GM18498 (cell line): ENCODE data around the gene NTMT1.

Source experiments
- ATAC-seq: cut with Tn5 transposase; IDR thresholded peaks from one replicate; pipeline ENCODE4 v1.9.1; 2021; ENCODE audit warnings: mild to moderate bottlenecking, moderate library complexity; ENCODE audit not compliant: unreplicated experiment

NTMT1 gene

DNA sequence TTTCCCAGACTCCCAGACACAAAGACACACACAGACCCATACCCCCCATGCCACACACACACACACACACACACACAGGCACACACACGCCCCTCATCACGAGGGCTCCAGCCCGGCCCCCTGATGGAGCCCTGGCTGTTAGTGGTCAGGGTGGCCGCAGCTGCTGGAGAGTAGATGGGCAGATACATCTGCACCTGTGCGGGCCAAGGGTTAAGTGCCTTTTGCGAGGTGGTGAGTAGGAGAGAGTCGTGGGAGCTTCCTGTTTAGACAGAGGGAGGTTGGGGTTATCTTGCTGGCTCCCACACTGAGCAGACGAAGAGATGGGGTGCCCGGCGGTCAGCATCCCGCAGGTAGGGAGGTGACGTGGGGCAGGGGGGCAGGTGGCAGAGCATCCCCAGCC lies 47.6 kb downstream of the NTMT1 start:
- no peak for ATAC-seq

DNA sequence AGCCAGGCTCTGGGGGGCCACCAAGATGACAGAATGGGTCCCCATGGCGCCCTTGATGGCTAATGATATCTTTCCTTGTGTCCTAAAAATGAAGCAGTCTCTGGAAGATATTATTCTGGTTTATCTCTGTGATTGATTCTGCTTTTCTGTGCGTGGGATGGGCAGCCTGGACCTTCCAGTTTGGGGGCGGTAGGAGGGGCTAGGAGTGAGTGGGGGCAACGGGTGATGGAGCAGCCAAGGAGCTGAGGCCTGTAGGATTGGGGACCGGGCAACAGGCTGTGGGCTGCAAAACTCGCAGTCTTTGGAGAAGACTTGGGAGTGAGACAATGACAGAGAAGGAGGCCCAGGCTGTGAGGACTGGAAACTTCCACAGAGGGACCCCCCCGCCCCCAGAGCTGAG lies 48.3 kb downstream of the NTMT1 start:
- ATAC-seq = no peak

DNA sequence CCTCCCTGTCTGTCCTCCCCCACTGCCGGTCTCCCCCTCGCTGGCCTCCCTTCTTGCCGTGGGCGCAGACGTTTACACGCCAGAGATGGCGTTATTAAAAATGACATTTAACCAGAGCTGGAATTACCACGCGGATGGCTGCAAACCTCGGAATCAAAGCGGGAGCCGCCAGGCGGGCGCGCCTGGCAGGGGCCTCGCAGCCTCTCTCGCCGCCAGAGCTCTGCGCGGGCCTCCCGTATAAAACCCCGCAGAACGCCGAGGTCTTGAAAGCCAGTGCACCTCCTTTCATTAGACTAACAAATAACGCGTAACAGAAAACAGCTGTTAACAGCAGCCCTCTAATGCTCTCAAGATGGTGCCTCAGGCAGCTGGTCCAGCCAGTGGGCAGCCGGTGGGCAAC lies 49.7 kb downstream of the NTMT1 start:
- no peak for ATAC-seq

DNA sequence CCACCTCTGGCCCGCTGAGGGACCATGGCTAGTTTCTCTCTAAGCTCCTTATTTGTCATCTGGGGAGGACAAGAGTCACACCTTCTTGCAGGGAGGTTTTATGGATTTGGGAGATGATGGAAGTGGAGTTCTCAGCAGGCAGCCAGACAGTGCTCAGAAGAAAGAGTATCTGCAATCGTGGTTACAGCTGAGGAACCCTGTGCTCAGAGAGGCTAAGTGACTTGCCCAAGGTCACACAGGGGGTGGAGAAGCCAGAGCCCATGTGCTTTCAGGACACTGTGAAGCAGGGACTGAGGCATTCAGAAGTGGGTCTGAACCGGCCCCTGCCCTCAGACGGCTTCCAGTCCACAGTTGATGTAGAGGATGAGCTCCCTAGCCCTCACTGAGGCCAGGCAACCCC lies 50.3 kb downstream of the NTMT1 start:
- no peak for ATAC-seq

DNA sequence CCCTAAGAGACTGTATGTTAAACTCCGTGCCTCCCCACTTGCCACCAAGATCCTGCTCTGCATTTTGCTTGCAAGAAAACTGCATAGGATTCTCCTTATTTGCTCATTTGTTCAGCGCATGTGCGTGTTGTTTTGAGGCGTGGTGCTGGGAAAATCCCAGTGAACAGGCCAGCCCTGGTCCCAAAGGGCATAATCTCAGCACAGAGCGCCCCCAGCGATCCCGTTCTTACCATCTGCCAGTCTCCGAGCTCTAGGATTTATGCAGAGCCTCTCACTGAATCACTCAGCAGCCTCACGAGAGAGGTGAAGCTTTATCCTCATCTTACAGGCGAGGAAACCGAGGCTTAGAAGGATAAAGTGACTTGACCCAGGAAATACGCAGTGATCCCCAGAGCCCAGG lies 51.0 kb downstream of the NTMT1 start:
- no peak for ATAC-seq

DNA sequence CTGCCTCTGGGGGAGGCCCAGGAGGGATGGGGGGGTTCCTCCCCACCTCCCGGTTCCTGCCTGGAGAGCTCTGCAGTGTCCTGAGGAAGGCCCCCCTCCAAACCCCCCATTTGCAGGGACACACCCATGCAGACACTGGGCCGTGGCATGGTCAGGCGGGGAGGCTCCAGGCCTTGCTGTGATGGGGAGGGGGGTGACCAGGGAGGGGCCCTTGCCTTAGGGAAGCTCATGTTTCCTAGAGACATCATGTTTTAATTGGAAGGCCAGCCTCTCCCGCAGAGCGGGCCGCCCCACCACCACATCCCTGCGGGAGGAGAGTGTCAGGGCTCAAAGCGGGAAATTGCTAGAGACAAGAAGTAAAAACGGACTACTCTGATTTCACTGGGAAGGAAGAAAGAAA lies 51.5 kb downstream of the NTMT1 start:
- no peak for ATAC-seq

DNA sequence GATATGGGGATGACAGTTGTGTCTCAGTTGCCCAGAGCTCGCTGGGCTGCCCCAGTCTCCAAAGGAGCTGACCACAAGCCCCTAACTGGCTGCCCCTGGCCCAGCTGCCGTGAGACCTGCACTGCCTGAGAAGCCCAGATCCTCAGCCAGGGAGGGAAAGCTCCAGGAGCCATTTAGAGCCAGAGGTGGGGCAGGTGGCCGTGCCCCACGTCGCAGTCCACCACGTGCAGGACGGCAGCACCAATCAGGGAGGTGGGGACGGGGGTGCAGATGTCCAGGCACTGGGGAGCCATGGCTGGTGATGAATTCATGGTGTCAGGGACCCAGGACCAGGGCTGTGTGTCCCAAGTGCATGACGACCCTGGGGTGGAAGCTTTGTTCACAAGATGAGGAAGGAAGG lies 52.9 kb downstream of the NTMT1 start:
- no peak for ATAC-seq

DNA sequence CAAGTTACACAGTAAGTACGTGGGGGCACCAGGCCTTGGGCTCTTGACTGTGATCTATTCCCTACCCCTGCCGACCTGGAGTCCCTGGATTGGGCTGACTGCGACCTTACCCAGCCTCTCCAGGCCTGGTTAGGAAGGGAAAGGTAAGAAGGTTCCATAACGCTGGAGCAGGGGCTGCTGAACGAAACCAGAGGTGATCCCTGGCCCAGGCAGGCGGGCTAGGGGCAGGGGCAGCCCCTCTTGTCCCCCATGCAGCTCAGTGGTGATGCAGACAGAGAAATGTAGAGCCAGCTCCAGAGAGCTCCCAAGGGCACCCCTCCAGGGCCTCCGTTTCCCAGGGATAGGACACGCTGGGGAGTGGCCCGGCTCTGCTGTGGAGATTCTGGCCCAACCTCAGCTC lies 53.6 kb downstream of the NTMT1 start:
- ATAC-seq = no peak

DNA sequence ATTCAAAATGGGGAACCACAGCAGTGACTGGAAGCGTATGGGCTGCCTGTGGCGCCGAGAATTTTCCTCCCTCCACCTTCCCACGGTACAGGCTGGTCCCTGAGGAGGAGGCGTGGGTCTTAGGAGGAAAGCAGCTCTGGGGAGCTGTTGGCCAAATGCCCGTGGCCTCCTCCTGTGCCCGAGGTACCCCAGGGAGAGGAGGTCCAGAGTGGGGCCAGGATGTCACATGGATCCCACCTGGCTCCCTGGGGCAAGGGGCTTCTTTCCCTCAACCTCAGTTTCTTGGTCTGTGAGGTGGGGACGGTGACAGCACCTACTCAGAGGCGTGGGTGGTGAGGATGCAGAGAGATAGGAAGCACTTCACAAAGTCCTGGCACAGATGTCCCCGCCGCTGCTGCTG lies 56.0 kb downstream of the NTMT1 start:
- ATAC-seq = no peak

DNA sequence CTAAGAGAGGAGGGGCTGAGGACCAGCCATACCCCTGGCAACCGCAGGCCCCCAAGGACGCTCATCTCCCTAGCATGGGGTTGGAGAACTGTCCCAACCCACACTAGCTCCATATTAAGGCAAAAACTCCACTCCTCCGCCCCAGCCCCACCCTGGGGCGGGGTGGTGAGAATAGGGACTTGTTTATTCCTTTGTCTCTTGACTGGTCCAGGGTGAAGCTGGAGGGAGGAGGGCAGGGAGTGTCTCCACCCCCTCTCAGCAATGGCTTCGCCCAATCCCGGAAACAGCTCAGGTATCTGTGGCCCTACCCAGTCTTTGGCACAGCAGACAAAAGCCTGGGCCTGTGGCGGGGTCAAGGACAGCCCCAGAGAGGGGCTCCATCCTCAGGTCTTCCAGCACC lies 56.4 kb downstream of the NTMT1 start:
- ATAC-seq = no peak

DNA sequence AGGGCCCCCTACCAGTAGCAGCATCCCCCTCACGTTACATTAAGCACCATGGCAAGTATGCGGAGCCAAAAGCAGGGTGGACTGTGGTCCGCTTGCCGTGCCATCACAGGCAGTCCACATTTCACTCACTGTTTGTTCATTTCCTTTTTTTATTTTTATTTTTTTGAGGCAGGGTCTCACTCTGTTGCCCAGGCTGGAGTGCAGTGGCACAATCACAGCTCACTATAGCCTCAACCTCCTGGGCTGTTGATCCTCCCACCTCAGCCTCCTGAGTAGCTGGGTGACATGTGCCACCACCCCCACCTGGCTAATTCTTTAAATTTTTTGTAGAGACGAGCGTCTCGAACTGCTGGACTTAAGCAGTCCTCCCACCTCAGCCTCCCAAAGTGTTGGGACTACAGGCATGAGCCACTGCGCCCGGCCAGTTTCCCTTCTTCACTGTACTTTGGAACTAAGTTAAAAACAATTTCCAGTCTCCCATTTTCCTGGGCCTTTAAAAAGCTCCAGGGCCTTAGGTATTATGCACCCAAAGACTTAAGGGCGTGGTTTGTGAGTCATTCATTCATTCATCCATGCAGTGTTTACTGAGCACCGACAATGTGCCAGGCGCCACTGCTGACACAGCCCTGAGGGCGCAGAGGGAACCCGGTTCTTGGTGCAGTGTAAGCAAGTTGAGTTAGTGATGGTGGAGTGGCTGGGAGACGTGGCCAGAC lies 59.4 kb downstream of the NTMT1 start:
- ATAC-seq = no peak
